ENCODE data around the gene BZW1. TPM values are rescaled to one million over a fixed set of nuclear protein-coding genes. Genes with fewer than 3 reads are reported as not detected.

The BZW1 gene
- total and polyA plus RNA-seq, 4 donors: 37.4 to 226 (median 170) TPM

- Histone ChIP-seq H3K9ac (ENCODE audit: insufficient read depth in 1 of 2, low read length in 2 of 2) (no peak overlapping the region), H3K36me3 (ENCODE audit: control insufficient read depth in 4 of 4, insufficient read depth in 4 of 4, low read length in 4 of 4) (no peaks in the 10 kb centered on the region), H3K27me3 (ENCODE audit: control insufficient read depth in 3 of 3, insufficient read depth in 3 of 3, low read length in 2 of 3) (no peaks in the 10 kb centered on the region), H3K4me1 (ENCODE audit: control insufficient read depth in 5 of 5, insufficient read depth in 5 of 5, low read length in 5 of 5) (peaks cover 0 to 6% (median 0%) of the 10 kb centered on the region in 5 donors), H3K9me3 (ENCODE audit: control insufficient read depth in 4 of 4, insufficient read depth in 3 of 4, low read length in 3 of 4) (no peaks in the 10 kb centered on the region), H3K4me3 (no peak overlapping the region), H3K27ac (ENCODE audit: low read depth in 1 of 2, low read length in 1 of 2) (no peak overlapping the region)
- no peak for TF ChIP-seq CTCF (IDR thresholded peaks at IDR 0.05; ENCODE audit: control extremely low read depth, extremely low read depth)
- DNase-seq: peak in 1 of 3 donors; percentile 43
- no peak for ATAC-seq (ENCODE audit: insufficient read depth, low FRiP score)
These were observed 19.8 kb upstream of the BZW1 start for GRCh38 chr2:200791905-200792304.

GRCh38 chr2:200794143-200794542, 17.6 kb upstream of the BZW1 start:
- no peak overlapping the region for H3K4me3 ChIP-seq
- H3K9me3 ChIP-seq (ENCODE audit: control insufficient read depth in 4 of 4, insufficient read depth in 3 of 4, low read length in 3 of 4): no peaks in the 10 kb centered on the region
- no peak overlapping the region for H3K9ac ChIP-seq (ENCODE audit: insufficient read depth in 1 of 2, low read length in 2 of 2)
- ATAC-seq (ENCODE audit: insufficient read depth, low FRiP score) (no peak), DNase-seq (no peak)
- WGBS, 2 donors: 74 to 89% methylated on average over 2 of the region's 2 CpGs
- no peaks in the 10 kb centered on the region for H3K36me3 ChIP-seq (ENCODE audit: control insufficient read depth in 4 of 4, insufficient read depth in 4 of 4, low read length in 4 of 4)
- H3K27ac ChIP-seq (ENCODE audit: low read depth in 1 of 2, low read length in 1 of 2): no peak overlapping the region
- TF ChIP-seq CTCF (IDR thresholded peaks at IDR 0.05; ENCODE audit: control extremely low read depth, extremely low read depth): no peak
- no peaks in the 10 kb centered on the region for H3K27me3 ChIP-seq (ENCODE audit: control insufficient read depth in 3 of 3, insufficient read depth in 3 of 3, low read length in 2 of 3)
- peaks cover 0 to 10% (median 0%) of the 10 kb centered on the region in 5 donors for H3K4me1 ChIP-seq (ENCODE audit: control insufficient read depth in 5 of 5, insufficient read depth in 5 of 5, low read length in 5 of 5)

- ATAC-seq (ENCODE audit: insufficient read depth, low FRiP score): no peak
- no peaks in the 10 kb centered on the region for H3K9me3 ChIP-seq (ENCODE audit: control insufficient read depth in 4 of 4, insufficient read depth in 3 of 4, low read length in 3 of 4)
- H3K9ac ChIP-seq (ENCODE audit: insufficient read depth in 1 of 2, low read length in 2 of 2): no peak overlapping the region
- no peak for TF ChIP-seq CTCF (IDR thresholded peaks at IDR 0.05; ENCODE audit: control extremely low read depth, extremely low read depth)
- 59 to 78% methylated on average over 8 of the region's 8 CpGs for WGBS, 2 donors
- no peaks in the 10 kb centered on the region for H3K27me3 ChIP-seq (ENCODE audit: control insufficient read depth in 3 of 3, insufficient read depth in 3 of 3, low read length in 2 of 3)
- no peak for DNase-seq
- H3K4me3 ChIP-seq: no peak overlapping the region
- H3K4me1 ChIP-seq (ENCODE audit: control insufficient read depth in 5 of 5, insufficient read depth in 5 of 5, low read length in 5 of 5): peaks cover 0 to 10% (median 0%) of the 10 kb centered on the region in 5 donors
- no peaks in the 10 kb centered on the region for H3K36me3 ChIP-seq (ENCODE audit: control insufficient read depth in 4 of 4, insufficient read depth in 4 of 4, low read length in 4 of 4)
- H3K27ac ChIP-seq (ENCODE audit: low read depth in 1 of 2, low read length in 1 of 2): no peak overlapping the region
These were observed 16.7 kb upstream of the BZW1 start for GRCh38 chr2:200795028-200795440.

GRCh38 chr2:200796561-200796960, 15.1 kb upstream of the BZW1 start:
- 36 to 48% methylated on average over 1 of the region's 1 CpG for WGBS, 2 donors
- Histone ChIP-seq H3K9me3 (ENCODE audit: control insufficient read depth in 4 of 4, insufficient read depth in 3 of 4, low read length in 3 of 4) (no peaks in the 10 kb centered on the region), H3K36me3 (ENCODE audit: control insufficient read depth in 4 of 4, insufficient read depth in 4 of 4, low read length in 4 of 4) (no peaks in the 10 kb centered on the region), H3K4me1 (ENCODE audit: control insufficient read depth in 5 of 5, insufficient read depth in 5 of 5, low read length in 5 of 5) (peaks cover 0 to 10% (median 0%) of the 10 kb centered on the region in 5 donors), H3K27ac (ENCODE audit: low read depth in 1 of 2, low read length in 1 of 2) (peak overlapping the region in 1 of 2 donors; percentile 1), H3K9ac (ENCODE audit: insufficient read depth in 1 of 2, low read length in 2 of 2) (no peak overlapping the region), H3K4me3 (no peak overlapping the region), H3K27me3 (ENCODE audit: control insufficient read depth in 3 of 3, insufficient read depth in 3 of 3, low read length in 2 of 3) (no peaks in the 10 kb centered on the region)
- TF ChIP-seq CTCF (IDR thresholded peaks at IDR 0.05; ENCODE audit: control extremely low read depth, extremely low read depth): no peak
- no peak for DNase-seq
- no peak for ATAC-seq (ENCODE audit: insufficient read depth, low FRiP score)

All from lung (tissue), 12 donors.